ENCODE data around the gene COQ3. TPM values are rescaled to one million over a fixed set of nuclear protein-coding genes. Genes with fewer than 3 reads are reported as not detected.

The COQ3 gene, protein sequence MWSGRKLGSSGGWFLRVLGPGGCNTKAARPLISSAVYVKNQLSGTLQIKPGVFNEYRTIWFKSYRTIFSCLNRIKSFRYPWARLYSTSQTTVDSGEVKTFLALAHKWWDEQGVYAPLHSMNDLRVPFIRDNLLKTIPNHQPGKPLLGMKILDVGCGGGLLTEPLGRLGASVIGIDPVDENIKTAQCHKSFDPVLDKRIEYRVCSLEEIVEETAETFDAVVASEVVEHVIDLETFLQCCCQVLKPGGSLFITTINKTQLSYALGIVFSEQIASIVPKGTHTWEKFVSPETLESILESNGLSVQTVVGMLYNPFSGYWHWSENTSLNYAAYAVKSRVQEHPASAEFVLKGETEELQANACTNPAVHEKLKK
- total RNA-seq = 13.5 and 16.7 TPM in 2 replicates

DNA sequence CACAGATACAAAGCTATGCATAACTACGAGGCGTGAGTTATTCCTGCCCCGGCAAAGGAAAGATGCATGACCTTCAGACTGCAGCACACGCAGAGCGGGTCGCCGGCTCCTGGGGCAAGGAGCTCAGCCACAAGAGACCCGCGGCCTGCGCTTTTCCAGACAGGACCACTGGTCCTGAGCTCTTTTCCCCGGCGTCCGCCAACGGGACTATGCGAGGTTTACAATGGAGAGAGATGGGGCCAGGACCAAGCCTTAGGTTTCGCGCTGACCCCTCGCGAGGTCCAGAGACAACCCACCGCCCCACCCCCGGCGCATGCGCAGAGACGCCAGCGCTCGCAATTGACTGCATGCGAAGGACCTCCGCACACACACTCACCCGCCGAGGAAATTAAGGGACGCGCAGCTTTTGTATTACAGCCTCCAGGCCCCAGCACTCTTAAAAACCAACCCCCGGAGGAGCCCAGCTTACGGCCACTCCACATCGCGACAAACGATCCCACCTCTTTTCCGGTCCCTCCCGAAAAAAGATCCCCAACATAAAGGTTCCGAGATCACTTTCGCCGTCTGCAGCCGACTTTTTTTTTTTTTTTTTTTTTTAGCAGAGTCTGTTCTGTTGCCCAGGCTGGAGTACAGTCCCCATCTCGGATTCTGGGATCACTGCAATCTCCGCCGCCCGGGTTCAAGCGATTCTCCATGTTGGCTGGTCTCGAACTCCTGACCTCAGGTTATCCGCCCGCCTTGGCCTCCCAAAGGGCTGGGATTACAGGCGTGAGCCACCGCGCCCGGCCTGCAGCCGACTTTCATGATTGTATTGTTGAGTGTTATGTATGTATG is at the start of gene COQ3:
Gene COQ3, minus strand, starts transcription at position 498 of the 834 bp plus-strand sequence. Its CDS starts 16 bp downstream, at position 482.
- intact Hi-C loops (cut with micrococcal nuclease) = loop anchor here (1.0 to 2.0 kb wide), 5 partner anchors 30 to 447 kb away; partner anchors contain the start of gene FBXL4
- H3K36me3 Mint-ChIP-seq (ENCODE audit: low read depth) = peaks cover 4% of the 10 kb centered on the region

DNA sequence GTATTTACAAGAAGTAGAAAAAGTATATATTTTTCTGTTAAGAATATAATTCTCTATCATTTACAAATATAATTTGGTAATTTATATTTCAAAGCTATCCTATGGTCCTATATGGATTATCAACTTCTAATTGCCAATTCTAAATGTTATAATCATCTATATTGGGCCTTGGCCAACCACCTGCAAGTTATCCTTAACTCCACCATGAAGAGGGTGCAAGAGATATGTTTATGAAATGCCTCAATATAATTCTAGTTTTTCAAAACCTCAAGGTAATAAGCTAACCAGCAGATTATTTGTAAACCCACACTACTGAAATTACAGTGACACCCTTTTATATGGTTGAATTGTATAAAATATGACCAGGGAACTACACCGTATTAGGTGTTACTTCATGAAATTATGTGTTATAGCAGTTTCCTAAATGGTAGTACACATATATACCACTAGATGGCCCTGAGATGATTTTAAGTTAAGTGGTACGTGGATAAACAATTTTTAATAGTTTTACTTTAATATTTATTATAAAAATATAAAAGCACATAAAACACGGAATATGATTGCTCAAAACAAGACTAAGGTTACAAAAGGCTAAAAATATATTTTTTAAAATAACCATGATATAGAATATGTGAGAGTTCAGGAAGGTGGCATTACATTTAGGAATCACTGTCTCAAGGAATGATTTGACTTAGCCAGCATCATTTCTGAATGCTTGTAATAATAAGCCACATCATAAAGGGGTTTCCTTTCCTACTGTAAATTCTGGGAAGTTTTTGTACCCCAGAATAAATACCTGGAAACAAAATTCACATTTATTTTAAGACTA is 40.9 kb upstream of the COQ3 start:
- Mint-ChIP-seq H3K4me3 (no peak overlapping the region), H3K4me1 (ENCODE audit: low read depth) (no peaks in the 10 kb centered on the region), H3K9me3 (no peaks in the 10 kb centered on the region), H3K36me3 (ENCODE audit: low read depth) (peaks cover 2% of the 10 kb centered on the region), H3K27me3 (ENCODE audit: insufficient read depth) (no peaks in the 10 kb centered on the region), H3K27ac (no peak overlapping the region)
- DNase-seq (ENCODE audit: low spot score) = no peak
- intact Hi-C loops (cut with micrococcal nuclease) = no loop called here

More for the DNA sequence above, at the start of gene COQ3:
- peak; percentile 56 for DNase-seq (ENCODE audit: low spot score)
- peaks cover 11% of the 10 kb centered on the region for H3K4me1 Mint-ChIP-seq (ENCODE audit: low read depth)
- H3K9me3 Mint-ChIP-seq = no peaks in the 10 kb centered on the region
- peak within 1 kb of the TSS; percentile 94 for H3K4me3 Mint-ChIP-seq
- H3K27ac Mint-ChIP-seq = peak within 1 kb of the TSS; percentile 88
- no peaks in the 10 kb centered on the region for H3K27me3 Mint-ChIP-seq (ENCODE audit: insufficient read depth)

DNA sequence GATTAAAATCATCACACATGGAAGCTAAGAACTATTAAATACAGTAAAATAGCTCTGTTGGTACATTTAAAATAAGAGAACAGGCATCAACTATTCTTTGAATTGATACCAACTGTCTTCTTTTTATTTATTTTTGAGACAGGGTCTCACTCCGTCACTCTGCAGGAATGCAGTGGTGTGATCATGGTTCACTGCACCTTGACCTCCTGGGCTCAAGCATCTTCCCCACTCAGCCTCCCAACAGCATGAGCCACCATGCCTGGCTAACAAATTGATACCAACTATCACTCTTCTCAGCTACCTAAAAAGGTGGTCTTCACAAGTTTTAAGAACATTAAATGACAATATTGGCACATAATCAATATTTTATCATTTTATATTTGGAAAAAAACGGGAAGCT is 38.9 kb upstream of the COQ3 start:
- no peak overlapping the region for H3K27ac Mint-ChIP-seq
- peaks cover 6% of the 10 kb centered on the region for H3K4me1 Mint-ChIP-seq (ENCODE audit: low read depth)
- DNase-seq (ENCODE audit: low spot score) = no peak
- no peaks in the 10 kb centered on the region for H3K9me3 Mint-ChIP-seq
- H3K4me3 Mint-ChIP-seq = no peak overlapping the region
- peaks cover 2% of the 10 kb centered on the region for H3K36me3 Mint-ChIP-seq (ENCODE audit: low read depth)
- intact Hi-C loops (cut with micrococcal nuclease) = no loop called here
- H3K27me3 Mint-ChIP-seq (ENCODE audit: insufficient read depth) = no peaks in the 10 kb centered on the region

DNA sequence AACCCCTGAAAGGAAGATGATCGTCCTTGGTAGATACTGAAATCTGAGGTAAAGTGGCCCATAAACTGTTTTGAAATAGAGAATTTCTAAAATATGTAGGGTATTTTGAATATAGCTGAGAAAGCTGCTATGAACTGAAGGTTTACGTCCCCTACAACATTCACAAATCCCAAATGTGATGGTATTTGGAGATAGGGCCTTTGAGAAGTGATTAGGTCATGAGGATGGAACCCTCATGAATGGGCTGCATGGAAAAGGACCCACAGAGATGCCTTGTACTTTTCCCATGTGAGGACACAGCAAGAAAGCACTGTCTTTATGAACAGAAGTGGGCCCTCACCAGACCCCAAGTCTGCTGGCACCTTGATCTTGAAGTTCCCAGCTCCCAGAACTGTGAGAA is 37.9 kb upstream of the COQ3 start:
- Mint-ChIP-seq H3K9me3 (no peaks in the 10 kb centered on the region), H3K36me3 (ENCODE audit: low read depth) (peaks cover 7% of the 10 kb centered on the region), H3K27ac (no peak overlapping the region), H3K4me1 (ENCODE audit: low read depth) (peaks cover 15% of the 10 kb centered on the region), H3K4me3 (no peak overlapping the region), H3K27me3 (ENCODE audit: insufficient read depth) (no peaks in the 10 kb centered on the region)
- no peak for DNase-seq (ENCODE audit: low spot score)
- intact Hi-C loops (cut with micrococcal nuclease) = no loop called here

DNA sequence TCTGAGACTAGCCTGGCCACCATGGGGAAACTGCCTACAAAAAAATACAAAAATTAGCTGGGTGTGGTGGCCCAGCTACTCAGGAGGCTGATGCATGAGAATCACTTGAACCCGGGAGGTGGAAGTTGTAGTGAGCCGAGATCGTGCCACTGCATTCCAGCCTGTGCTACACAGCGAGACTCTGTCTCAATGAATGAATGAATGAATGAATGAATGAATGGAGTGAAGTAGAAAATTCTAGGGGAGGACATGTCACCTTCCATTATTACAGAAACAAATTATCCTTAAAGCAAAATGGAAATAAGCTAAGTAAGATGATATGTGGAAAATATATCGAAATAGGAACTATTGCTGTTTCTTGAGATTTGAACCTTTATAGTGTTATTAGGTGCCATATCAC is 34.0 kb upstream of the COQ3 start:
- intact Hi-C loops (cut with micrococcal nuclease) = loop anchor here (5.0 kb wide), 1 partner anchor 481 kb away; the partner anchor contains the start of gene FBXL4
- Mint-ChIP-seq H3K9me3 (no peaks in the 10 kb centered on the region), H3K4me1 (ENCODE audit: low read depth) (peaks cover 39% of the 10 kb centered on the region), H3K4me3 (no peak overlapping the region), H3K27me3 (ENCODE audit: insufficient read depth) (no peaks in the 10 kb centered on the region), H3K27ac (no peak overlapping the region), H3K36me3 (ENCODE audit: low read depth) (peaks cover 16% of the 10 kb centered on the region)
- DNase-seq (ENCODE audit: low spot score) = no peak

DNA sequence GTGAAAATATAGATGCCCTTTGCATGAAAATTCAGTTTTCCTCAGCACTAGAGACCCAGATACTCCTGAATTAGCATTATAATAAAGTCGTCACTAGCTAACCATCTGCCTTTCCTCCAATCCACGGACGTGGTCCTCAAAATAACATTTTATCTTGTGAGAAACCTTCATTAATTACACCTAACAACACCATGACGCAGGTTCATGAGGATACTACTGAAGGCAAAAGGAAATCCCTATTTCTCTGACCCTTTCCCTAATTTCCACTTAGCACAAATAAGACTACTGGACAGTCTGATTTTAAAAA is 32.4 kb upstream of the COQ3 start:
- no peaks in the 10 kb centered on the region for H3K9me3 Mint-ChIP-seq
- H3K27ac Mint-ChIP-seq = peak overlapping the region; percentile 100
- intact Hi-C loops (cut with micrococcal nuclease) = loop anchor here (1.0 to 5.0 kb wide), 2 partner anchors 92 to 479 kb away; partner anchors contain the start of gene FBXL4
- no peak for DNase-seq (ENCODE audit: low spot score)
- peak overlapping the region; percentile 94 for H3K4me3 Mint-ChIP-seq
- H3K27me3 Mint-ChIP-seq (ENCODE audit: insufficient read depth) = no peaks in the 10 kb centered on the region
- peaks cover 25% of the 10 kb centered on the region for H3K36me3 Mint-ChIP-seq (ENCODE audit: low read depth)
- peaks cover 54% of the 10 kb centered on the region for H3K4me1 Mint-ChIP-seq (ENCODE audit: low read depth)

DNA sequence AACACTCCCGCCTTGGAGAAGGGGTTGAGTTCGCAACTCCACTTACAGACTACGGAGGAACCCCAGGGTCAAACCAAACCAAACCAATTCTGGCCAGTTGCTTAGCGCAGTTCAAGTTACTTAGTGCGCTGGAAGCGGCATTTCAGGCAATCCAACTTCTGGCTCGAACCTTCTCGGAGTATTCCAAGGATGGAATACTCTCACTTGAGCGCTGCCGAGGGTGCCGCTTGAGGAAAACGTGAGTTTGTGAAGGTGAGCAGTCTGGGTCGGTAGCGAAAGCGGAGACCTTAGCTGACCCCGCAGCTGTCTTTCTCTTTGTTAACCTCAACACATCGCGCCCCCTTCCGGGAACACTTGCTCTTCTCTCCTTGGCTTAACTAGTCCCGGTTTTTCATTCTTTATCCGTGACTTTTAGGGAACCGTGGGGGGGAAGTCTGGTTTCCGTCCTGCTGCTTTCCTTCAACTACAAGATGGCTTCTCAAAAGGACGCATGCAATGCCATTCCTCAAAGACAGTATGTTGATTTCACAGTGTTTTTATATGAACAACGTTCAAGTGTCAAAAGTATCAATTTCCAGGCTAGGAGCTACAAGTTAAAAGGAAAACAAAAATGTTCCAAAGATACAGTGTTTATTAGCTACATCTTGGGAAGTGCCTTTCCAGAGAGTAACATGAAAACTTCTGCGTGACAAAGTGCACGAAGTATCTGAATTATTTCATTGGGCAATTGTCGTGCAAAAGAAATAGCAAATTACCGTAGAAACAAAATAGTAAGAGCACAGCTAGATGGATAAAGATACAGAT is 31.9 kb upstream of the COQ3 start:
- peaks cover 30% of the 10 kb centered on the region for H3K36me3 Mint-ChIP-seq (ENCODE audit: low read depth)
- H3K27ac Mint-ChIP-seq = peak overlapping the region; percentile 100
- peaks cover 59% of the 10 kb centered on the region for H3K4me1 Mint-ChIP-seq (ENCODE audit: low read depth)
- DNase-seq (ENCODE audit: low spot score) = peak; percentile 46
- intact Hi-C loops (cut with micrococcal nuclease) = loop anchor here (1.0 to 5.0 kb wide), 7 partner anchors 63 to 1455 kb away; partner anchors contain the start of genes ASCC3, CCNC, FBXL4 and USP45
- H3K9me3 Mint-ChIP-seq = no peaks in the 10 kb centered on the region
- peak overlapping the region; percentile 94 for H3K4me3 Mint-ChIP-seq
- no peaks in the 10 kb centered on the region for H3K27me3 Mint-ChIP-seq (ENCODE audit: insufficient read depth)

DNA sequence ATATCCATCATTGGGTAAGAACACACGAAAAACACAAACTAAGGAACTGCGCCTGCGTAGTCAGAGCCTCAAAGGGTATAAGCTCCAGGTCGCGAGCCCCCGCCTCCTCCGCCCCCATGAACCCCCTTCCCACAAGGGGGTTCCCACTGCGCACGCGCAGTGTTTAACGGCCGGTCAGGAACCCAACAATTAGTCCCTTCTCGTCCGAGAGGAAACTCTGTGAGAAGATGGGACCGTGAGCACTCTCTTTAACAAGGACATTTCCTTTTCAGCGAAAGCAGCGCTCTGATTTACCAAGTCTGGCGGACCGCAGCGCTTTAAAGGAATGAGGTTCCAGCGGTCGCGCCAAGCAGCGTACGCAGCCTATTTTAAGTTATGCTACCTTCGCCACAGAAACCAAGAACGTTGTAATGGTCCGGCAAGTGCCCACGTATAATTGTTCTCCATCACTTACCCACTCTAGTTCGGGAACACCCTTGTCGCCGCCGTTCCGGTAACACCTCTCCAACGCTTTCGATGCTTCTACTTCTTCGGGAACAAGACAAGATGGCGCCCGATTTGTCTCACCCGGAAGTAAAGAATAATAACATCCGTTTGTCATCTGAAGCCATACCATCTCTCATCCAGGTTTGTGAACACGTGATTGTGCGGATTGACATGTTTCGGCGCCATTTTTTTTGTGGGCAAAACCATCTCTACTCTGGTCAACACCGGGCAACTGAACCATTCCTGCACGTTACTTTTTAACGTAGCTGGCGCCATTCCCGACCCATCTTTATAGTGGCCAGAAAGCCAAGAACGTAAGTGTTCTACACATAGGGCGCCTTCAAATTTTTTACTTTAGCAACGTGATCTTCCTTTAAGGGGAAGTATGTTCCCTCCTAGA is 31.0 kb upstream of the COQ3 start, which contains the start of gene PNISR:
Gene PNISR, minus strand, starts transcription at position 548 of the 886 bp plus-strand sequence. CDS start 10,649 bp downstream, outside the sequence.
- DNase-seq (ENCODE audit: low spot score) = peak; percentile 88
- Mint-ChIP-seq H3K36me3 (ENCODE audit: low read depth) (peaks cover 30% of the 10 kb centered on the region), H3K27me3 (ENCODE audit: insufficient read depth) (no peaks in the 10 kb centered on the region), H3K27ac (peak within 1 kb of the TSS; percentile 100), H3K9me3 (no peaks in the 10 kb centered on the region), H3K4me3 (peak within 1 kb of the TSS; percentile 94), H3K4me1 (ENCODE audit: low read depth) (peaks cover 67% of the 10 kb centered on the region)
- intact Hi-C loops (cut with micrococcal nuclease) = loop anchor here (1.0 to 5.0 kb wide), 7 partner anchors 32 to 1456 kb away; partner anchors contain the start of genes ASCC3, CCNC, FBXL4 and USP45

DNA sequence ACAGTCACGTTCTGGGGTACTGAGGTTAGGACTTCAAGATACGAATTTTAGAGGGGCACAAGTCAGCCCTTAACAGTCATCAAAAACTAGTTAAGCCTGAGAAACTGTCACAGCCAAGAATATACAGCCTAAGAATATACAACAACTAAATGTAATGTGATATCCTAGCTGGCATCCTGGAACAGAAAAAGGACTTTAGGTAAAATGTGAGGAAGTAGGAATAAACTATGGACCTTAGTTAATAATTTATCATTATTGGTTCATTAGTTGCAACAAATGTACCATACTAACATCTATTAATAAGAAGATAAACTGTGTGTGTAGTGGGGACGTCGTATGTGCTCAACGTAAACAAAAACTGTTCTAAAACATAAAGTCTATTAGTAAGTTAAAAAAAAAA is 30.0 kb upstream of the COQ3 start:
- H3K27me3 Mint-ChIP-seq (ENCODE audit: insufficient read depth) = no peaks in the 10 kb centered on the region
- peaks cover 30% of the 10 kb centered on the region for H3K36me3 Mint-ChIP-seq (ENCODE audit: low read depth)
- H3K4me3 Mint-ChIP-seq = peak overlapping the region; percentile 94
- intact Hi-C loops (cut with micrococcal nuclease) = loop anchor here (1.0 to 2.0 kb wide), 2 partner anchors 31 to 61 kb away; no protein-coding TSS in a partner anchor
- DNase-seq (ENCODE audit: low spot score) = no peak
- no peaks in the 10 kb centered on the region for H3K9me3 Mint-ChIP-seq
- H3K27ac Mint-ChIP-seq = peak overlapping the region; percentile 56
- peaks cover 67% of the 10 kb centered on the region for H3K4me1 Mint-ChIP-seq (ENCODE audit: low read depth)

DNA sequence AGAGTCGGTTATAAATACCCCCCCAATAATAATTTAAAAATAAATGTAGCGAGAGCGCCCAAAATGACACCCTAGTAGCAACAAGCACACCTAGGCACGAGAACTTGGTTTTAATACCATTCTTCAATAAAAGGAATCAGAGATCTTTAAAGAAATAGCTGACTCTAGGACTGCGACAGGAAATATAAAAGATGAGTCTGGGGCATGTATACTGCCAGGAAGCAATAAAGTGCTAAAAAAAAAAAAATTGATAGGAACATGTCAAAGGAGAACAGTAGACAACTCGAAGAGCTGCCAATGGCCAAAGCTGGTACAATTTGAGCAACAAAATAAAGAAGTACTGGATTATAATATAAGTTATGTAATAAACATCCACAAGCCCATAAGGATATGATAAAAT is 28.9 kb upstream of the COQ3 start:
- Mint-ChIP-seq H3K4me3 (peak overlapping the region; percentile 49), H3K36me3 (ENCODE audit: low read depth) (peaks cover 30% of the 10 kb centered on the region), H3K9me3 (no peaks in the 10 kb centered on the region), H3K27me3 (ENCODE audit: insufficient read depth) (no peaks in the 10 kb centered on the region), H3K4me1 (ENCODE audit: low read depth) (peaks cover 67% of the 10 kb centered on the region), H3K27ac (no peak overlapping the region)
- DNase-seq (ENCODE audit: low spot score) = no peak
- intact Hi-C loops (cut with micrococcal nuclease) = no loop called here

All from activated T-helper 1 cell treated with anti-CD3 and anti-CD28 coated beads, Interleukin-12 subunit alpha, Interleukin-12 subunit beta, Interleukin-2, Interleukin-4 antibody, amounts not matched to agents 30 ng/mL and 10 ng/mL and 1 ng/mL, durations not matched to agents 14 hours and 24 hours and 36 hours (primary cell).